ENCODE results near the gene PPP1R14D.

PPP1R14D gene

GRCh38 chr15:40823572-40824343 lies 4.8 kb downstream of the PPP1R14D start:
- H3K56ac ChIP-seq (ENCODE audit: low read length), result no peak overlapping the region
- H4K5ac ChIP-seq (ENCODE audit: low read length), result no peak overlapping the region
- no peak overlapping the region for H3K4ac ChIP-seq (ENCODE audit: low read depth, low read length)
- H2BK120ac ChIP-seq (ENCODE audit: low read depth, low read length), result no peak overlapping the region
- no peak overlapping the region for H2AK5ac ChIP-seq (ENCODE audit: low read length)
- H3K79me2 ChIP-seq (ENCODE audit: control insufficient read depth, insufficient read depth, low read length), result no peaks in the 10 kb centered on the region
- H3K18ac ChIP-seq (ENCODE audit: low read length), result no peak overlapping the region
- H3K79me1 ChIP-seq (ENCODE audit: low read length), result no peaks in the 10 kb centered on the region
- no peak overlapping the region for H3K9ac ChIP-seq (ENCODE audit: low read length)
- no peak for DNase-seq
- no peaks in the 10 kb centered on the region for H3K36me3 ChIP-seq (ENCODE audit: control insufficient read depth, insufficient read depth, low read length)
- H3K23ac ChIP-seq (ENCODE audit: low read length), result no peak overlapping the region
- H3K27me3 ChIP-seq (ENCODE audit: insufficient read depth, low read length, poor library complexity), result no peaks in the 10 kb centered on the region
- no peak overlapping the region for H2BK15ac ChIP-seq (replicated peaks; ENCODE audit: low read depth)
- no peak overlapping the region for H3K27ac ChIP-seq (ENCODE audit: low read depth, low read length)
- no peak overlapping the region for H4K8ac ChIP-seq (ENCODE audit: low read depth, low read length)
- H3K4me3 ChIP-seq (ENCODE audit: low read length), result no peak overlapping the region
- no peak overlapping the region for H2BK5ac ChIP-seq (ENCODE audit: low read length)
- H3K4me1 ChIP-seq (ENCODE audit: control insufficient read depth, low read depth, low read length), result no peaks in the 10 kb centered on the region
- WGBS (ENCODE audit: extremely low coverage, insufficient coverage, low lambda C conversion rate), result no CpG with 5 or more reads among the region's 1 CpG
- H3K4me2 ChIP-seq (ENCODE audit: low read length), result no peak overlapping the region

GRCh38 chr15:40821195-40821594 lies 7.3 kb downstream of the PPP1R14D start:
- Histone ChIP-seq H3K23ac (ENCODE audit: low read length) (no peak overlapping the region), H2AK5ac (ENCODE audit: low read length) (no peak overlapping the region), H4K5ac (ENCODE audit: low read length) (no peak overlapping the region), H3K4ac (ENCODE audit: low read depth, low read length) (no peak overlapping the region), H2BK120ac (ENCODE audit: low read depth, low read length) (no peak overlapping the region), H2BK5ac (ENCODE audit: low read length) (no peak overlapping the region), H3K36me3 (ENCODE audit: control insufficient read depth, insufficient read depth, low read length) (no peaks in the 10 kb centered on the region), H3K4me1 (ENCODE audit: control insufficient read depth, low read depth, low read length) (no peaks in the 10 kb centered on the region), H4K8ac (ENCODE audit: low read depth, low read length) (no peak overlapping the region), H3K27me3 (ENCODE audit: insufficient read depth, low read length, poor library complexity) (no peaks in the 10 kb centered on the region), H3K4me2 (ENCODE audit: low read length) (no peak overlapping the region), H3K27ac (ENCODE audit: low read depth, low read length) (no peak overlapping the region), H3K79me2 (ENCODE audit: control insufficient read depth, insufficient read depth, low read length) (no peaks in the 10 kb centered on the region), H3K18ac (ENCODE audit: low read length) (no peak overlapping the region), H2BK15ac (replicated peaks; ENCODE audit: low read depth) (no peak overlapping the region), H3K56ac (ENCODE audit: low read length) (no peak overlapping the region), H3K79me1 (ENCODE audit: low read length) (no peaks in the 10 kb centered on the region), H3K4me3 (ENCODE audit: low read length) (no peak overlapping the region), H3K9ac (ENCODE audit: low read length) (no peak overlapping the region)
- DNase-seq, result no peak
- no CpG with 5 or more reads among the region's 2 CpGs for WGBS (ENCODE audit: extremely low coverage, insufficient coverage, low lambda C conversion rate)

- no peak overlapping the region for H3K18ac ChIP-seq (ENCODE audit: low read length)
- no peak overlapping the region for H4K5ac ChIP-seq (ENCODE audit: low read length)
- H2AK5ac ChIP-seq (ENCODE audit: low read length), result no peak overlapping the region
- H3K4me2 ChIP-seq (ENCODE audit: low read length), result no peak overlapping the region
- H3K9ac ChIP-seq (ENCODE audit: low read length), result no peak overlapping the region
- no peaks in the 10 kb centered on the region for H3K27me3 ChIP-seq (ENCODE audit: insufficient read depth, low read length, poor library complexity)
- WGBS (ENCODE audit: extremely low coverage, insufficient coverage, low lambda C conversion rate), result no CpG with 5 or more reads among the region's 7 CpGs
- DNase-seq, result no peak
- no peak overlapping the region for H2BK15ac ChIP-seq (replicated peaks; ENCODE audit: low read depth)
- no peak overlapping the region for H3K4me3 ChIP-seq (ENCODE audit: low read length)
- no peak overlapping the region for H3K4ac ChIP-seq (ENCODE audit: low read depth, low read length)
- H3K79me2 ChIP-seq (ENCODE audit: control insufficient read depth, insufficient read depth, low read length), result no peaks in the 10 kb centered on the region
- H3K79me1 ChIP-seq (ENCODE audit: low read length), result no peaks in the 10 kb centered on the region
- H3K36me3 ChIP-seq (ENCODE audit: control insufficient read depth, insufficient read depth, low read length), result peaks cover under 1% of the 10 kb centered on the region
- no peaks in the 10 kb centered on the region for H3K4me1 ChIP-seq (ENCODE audit: control insufficient read depth, low read depth, low read length)
- H3K23ac ChIP-seq (ENCODE audit: low read length), result no peak overlapping the region
- H2BK5ac ChIP-seq (ENCODE audit: low read length), result no peak overlapping the region
- H2BK120ac ChIP-seq (ENCODE audit: low read depth, low read length), result no peak overlapping the region
- no peak overlapping the region for H3K27ac ChIP-seq (ENCODE audit: low read depth, low read length)
- H4K8ac ChIP-seq (ENCODE audit: low read depth, low read length), result no peak overlapping the region
- H3K56ac ChIP-seq (ENCODE audit: low read length), result no peak overlapping the region
Measured at GRCh38 chr15:40819048-40819447, 9.5 kb downstream of the PPP1R14D start.

- Histone ChIP-seq H2BK5ac (ENCODE audit: low read length) (no peak overlapping the region), H3K4me1 (ENCODE audit: control insufficient read depth, low read depth, low read length) (no peaks in the 10 kb centered on the region), H3K18ac (ENCODE audit: low read length) (no peak overlapping the region), H3K79me2 (ENCODE audit: control insufficient read depth, insufficient read depth, low read length) (no peaks in the 10 kb centered on the region), H3K4ac (ENCODE audit: low read depth, low read length) (no peak overlapping the region), H2AK5ac (ENCODE audit: low read length) (no peak overlapping the region), H3K27ac (ENCODE audit: low read depth, low read length) (no peak overlapping the region), H3K36me3 (ENCODE audit: control insufficient read depth, insufficient read depth, low read length) (peaks cover 2% of the 10 kb centered on the region), H3K9ac (ENCODE audit: low read length) (no peak overlapping the region), H2BK15ac (replicated peaks; ENCODE audit: low read depth) (no peak overlapping the region), H3K4me2 (ENCODE audit: low read length) (no peak overlapping the region), H4K5ac (ENCODE audit: low read length) (no peak overlapping the region), H3K56ac (ENCODE audit: low read length) (no peak overlapping the region), H3K23ac (ENCODE audit: low read length) (no peak overlapping the region), H2BK120ac (ENCODE audit: low read depth, low read length) (no peak overlapping the region), H3K79me1 (ENCODE audit: low read length) (no peaks in the 10 kb centered on the region), H3K4me3 (ENCODE audit: low read length) (no peak overlapping the region), H4K8ac (ENCODE audit: low read depth, low read length) (no peak overlapping the region), H3K27me3 (ENCODE audit: insufficient read depth, low read length, poor library complexity) (no peaks in the 10 kb centered on the region)
- WGBS (ENCODE audit: extremely low coverage, insufficient coverage, low lambda C conversion rate), result no CpG with 5 or more reads among the region's 4 CpGs
- no peak for DNase-seq
Measured at GRCh38 chr15:40815042-40815698, 13.3 kb downstream of the PPP1R14D start.

- Histone ChIP-seq H3K79me2 (ENCODE audit: control insufficient read depth, insufficient read depth, low read length) (no peaks in the 10 kb centered on the region), H2BK120ac (ENCODE audit: low read depth, low read length) (no peak overlapping the region), H3K4me2 (ENCODE audit: low read length) (no peak overlapping the region), H3K4ac (ENCODE audit: low read depth, low read length) (no peak overlapping the region), H3K27ac (ENCODE audit: low read depth, low read length) (no peak overlapping the region), H3K36me3 (ENCODE audit: control insufficient read depth, insufficient read depth, low read length) (peaks cover 2% of the 10 kb centered on the region), H3K27me3 (ENCODE audit: insufficient read depth, low read length, poor library complexity) (no peaks in the 10 kb centered on the region), H4K5ac (ENCODE audit: low read length) (no peak overlapping the region), H3K79me1 (ENCODE audit: low read length) (no peaks in the 10 kb centered on the region), H2AK5ac (ENCODE audit: low read length) (no peak overlapping the region), H3K23ac (ENCODE audit: low read length) (no peak overlapping the region), H3K18ac (ENCODE audit: low read length) (no peak overlapping the region), H3K9ac (ENCODE audit: low read length) (no peak overlapping the region), H4K8ac (ENCODE audit: low read depth, low read length) (no peak overlapping the region), H2BK5ac (ENCODE audit: low read length) (no peak overlapping the region), H3K4me1 (ENCODE audit: control insufficient read depth, low read depth, low read length) (no peaks in the 10 kb centered on the region), H3K4me3 (ENCODE audit: low read length) (no peak overlapping the region), H2BK15ac (replicated peaks; ENCODE audit: low read depth) (no peak overlapping the region), H3K56ac (ENCODE audit: low read length) (no peak overlapping the region)
- WGBS (ENCODE audit: extremely low coverage, insufficient coverage, low lambda C conversion rate), result no CpG with 5 or more reads among the region's 12 CpGs
- DNase-seq, result no peak
Measured at GRCh38 chr15:40812721-40813425, 15.6 kb downstream of the PPP1R14D start.
